Stimulated activated CD4-positive, alpha-beta T cell treated with anti-CD3 and anti-CD28 coated beads, Interleukin-1b, Interleukin-23, amount 100 ng/mL, for 48 hours (primary cell): ENCODE measurements around the gene CCDC91.

Source experiments
- DNase-seq: peaks from one replicate; pipeline ENCODE4 v3.0.0-alpha.2; 2020

Gene CCDC91, protein sequence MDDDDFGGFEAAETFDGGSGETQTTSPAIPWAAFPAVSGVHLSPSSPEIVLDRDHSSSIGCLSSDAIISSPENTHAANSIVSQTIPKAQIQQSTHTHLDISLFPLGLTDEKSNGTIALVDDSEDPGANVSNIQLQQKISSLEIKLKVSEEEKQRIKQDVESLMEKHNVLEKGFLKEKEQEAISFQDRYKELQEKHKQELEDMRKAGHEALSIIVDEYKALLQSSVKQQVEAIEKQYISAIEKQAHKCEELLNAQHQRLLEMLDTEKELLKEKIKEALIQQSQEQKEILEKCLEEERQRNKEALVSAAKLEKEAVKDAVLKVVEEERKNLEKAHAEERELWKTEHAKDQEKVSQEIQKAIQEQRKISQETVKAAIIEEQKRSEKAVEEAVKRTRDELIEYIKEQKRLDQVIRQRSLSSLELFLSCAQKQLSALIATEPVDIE

DNA sequence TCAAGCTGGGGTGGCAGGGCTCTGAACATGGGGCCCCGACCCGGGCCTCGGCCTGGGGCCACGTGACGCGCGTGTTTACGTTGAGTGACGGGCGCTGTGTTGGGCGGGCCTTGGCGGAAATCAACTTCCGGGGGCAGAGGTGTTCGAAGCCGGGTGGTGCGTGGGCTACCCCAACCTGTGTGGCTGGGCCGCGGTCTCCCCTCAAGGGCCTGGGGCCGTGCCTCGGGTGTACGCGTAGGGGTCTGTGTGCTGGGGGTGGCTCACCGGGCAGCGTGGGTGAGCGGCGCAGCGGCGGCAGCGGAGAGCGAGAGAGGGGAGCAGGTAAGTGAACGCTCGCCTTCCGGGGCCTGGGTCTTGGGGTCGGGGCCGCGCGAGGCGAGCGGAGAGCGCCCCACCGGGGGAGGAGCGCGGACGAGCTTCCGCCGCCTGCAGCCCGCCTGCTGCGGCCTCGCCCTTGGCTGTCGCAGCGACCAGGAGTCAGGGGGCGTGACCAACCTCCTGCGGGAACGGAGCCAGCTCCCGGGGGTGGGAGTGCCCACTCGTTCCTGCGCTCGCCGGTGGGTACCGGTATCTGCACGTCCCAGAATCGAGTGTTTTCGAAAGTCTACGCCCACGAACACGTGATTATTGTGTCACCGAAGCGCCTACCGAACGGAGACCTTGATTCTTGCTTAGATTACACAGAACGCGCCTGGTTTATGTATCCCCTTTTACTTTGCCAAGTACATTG is at the start of gene CCDC91:
CCDC91 (plus strand) TSS at position 136 of the 730 bp plus-strand sequence. CDS start 66,760 bp downstream, outside the sequence.
- DNase-seq: peak; percentile 87

DNA sequence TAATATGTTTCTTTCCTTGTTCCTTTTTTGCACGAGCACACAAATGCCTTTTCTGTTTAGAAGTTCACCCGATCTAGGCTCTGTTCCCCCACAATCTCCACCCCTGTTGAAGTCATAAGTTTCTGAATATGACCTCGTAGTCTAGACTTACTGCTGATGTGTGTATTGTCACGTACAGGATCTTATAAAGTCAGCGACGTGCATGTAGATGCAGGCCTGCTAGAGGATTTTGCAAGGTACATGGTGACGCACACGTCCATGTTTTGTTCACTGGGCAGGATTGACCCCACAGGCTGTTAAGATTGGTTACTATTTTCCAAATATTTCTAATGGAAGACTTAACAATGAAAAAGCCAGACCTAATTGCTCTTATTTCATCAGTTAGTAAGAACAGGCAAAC is 46.2 kb upstream of the CCDC91 start:
- no peak for DNase-seq

DNA sequence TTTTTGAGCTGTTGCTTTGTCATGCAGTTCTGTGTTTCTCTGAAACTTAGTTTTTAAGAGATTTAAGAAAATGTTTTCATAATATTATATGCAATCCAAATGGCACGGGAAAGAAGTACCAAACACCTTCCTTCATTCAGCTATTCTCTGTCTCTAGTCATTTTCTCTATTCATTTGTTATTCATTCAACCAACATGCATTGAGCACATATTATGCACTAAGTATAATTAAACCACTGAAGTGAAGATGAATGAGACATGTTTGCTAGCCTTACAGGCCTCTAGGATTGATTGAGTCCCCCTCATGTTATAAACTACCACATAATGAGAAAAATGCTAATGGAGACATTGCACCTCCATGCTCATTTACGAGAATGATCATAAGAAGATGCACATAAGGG is 45.7 kb upstream of the CCDC91 start:
- no peak for DNase-seq

DNA sequence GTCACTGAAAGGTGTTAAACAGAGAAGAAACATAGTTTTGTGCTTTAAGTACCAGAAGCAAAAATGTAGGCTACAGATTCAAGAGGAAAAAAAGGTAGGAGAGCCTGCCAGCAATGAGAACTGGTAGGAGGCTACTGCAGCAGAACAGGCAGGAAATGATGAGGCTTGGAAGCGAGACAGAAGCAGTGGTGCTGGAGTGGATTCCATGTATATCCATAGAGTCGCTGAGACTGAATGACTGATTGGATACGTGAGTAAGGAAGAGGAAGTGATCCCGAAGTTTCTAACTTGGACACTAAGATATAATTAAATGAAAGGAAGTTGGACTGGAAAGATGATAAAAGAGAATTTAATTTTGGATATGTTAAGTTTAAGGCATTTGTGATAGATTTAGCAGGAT is 45.0 kb upstream of the CCDC91 start:
- no peak for DNase-seq

DNA sequence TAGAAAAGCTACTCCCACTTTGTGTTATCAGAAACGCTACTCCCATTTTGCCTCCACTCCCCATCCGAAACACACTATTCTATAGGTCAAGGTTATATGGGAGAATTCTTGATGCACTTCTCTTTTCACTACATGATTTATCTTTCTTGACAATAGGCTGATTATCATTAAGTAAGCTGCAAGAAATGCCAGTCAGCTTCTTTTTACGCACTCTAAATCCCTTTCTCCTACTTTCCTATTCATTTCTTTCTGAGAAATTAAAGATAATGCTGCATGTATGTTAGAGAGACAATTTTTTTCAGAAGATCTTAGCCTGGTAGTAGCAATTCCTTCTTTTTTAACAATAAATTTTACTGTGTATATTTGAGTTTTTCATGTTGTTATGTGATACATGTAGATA is 41.0 kb upstream of the CCDC91 start:
- DNase-seq: no peak

DNA sequence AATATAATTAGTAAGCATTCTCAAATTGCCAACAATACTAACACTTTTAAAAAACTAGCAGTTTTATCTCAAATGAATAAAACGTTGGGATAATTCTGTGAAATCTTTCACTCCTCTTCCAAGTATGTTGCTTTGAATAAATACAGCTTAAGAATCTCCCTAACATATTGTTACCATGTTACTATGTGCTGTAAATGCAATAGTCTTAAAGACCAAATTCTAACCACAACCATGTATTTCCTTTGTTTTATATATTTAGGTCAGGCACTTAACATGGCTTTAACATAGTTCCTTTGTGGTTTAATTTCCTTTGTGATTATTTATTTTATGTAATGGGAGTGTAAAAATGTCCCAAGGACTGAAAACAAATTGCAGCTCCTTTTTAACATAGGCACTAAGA is 33.9 kb upstream of the CCDC91 start:
- no peak for DNase-seq

DNA sequence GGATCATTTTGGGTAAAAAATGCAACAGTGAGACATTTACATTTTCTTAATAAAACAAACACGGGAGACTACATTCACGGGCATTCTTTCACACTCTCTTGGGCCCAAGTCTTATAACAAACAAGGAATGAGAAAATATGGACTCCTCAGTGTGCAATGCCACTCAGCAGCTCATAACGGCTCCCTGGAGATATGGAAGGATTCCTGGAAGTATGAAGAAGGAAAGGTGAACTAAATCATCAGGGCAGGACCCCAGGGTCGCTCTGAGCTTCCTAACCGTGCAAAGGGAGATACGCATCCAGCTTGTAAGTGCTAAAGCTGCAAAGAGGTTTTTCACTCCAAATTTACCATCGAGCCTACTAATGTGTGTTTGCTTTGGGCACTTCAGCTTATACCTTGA is 33.5 kb upstream of the CCDC91 start:
- DNase-seq: no peak

DNA sequence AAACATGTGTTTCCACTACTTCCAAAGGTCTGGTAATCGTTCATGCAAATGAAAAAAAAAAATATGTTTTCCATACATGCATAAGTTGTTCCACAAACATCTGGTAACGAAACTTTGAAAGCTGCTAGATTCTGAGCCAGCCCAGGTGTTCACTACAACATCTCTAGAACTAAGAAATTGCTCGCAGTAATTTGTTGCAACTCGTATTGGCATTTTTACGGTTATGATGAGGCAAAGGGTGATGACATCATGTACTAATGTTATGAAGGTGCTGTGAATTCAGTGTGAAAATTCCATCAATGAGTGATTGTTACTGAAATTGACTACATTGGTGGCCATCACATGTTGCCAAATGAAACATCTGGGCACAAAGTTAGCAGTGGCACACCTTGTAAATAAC is 31.9 kb upstream of the CCDC91 start:
- DNase-seq: no peak

DNA sequence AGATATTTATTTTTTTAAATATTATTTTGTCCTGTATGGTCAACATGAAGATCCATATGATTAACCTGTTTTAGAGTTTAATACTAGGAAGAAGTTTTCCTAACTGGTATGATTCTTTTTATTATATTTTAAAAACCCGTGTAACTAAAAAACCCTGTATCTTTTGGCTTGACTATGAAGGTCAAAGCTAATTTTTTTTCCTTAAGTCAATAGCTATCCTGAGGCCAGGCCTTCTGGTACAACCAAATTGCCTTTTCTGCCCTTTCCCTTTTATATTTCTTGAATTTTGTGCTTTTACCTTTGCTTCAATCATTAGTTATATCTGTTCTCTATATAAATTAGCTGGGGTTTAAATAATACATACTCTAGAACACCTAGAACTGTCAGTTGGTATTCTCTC is 30.6 kb upstream of the CCDC91 start:
- DNase-seq: no peak

DNA sequence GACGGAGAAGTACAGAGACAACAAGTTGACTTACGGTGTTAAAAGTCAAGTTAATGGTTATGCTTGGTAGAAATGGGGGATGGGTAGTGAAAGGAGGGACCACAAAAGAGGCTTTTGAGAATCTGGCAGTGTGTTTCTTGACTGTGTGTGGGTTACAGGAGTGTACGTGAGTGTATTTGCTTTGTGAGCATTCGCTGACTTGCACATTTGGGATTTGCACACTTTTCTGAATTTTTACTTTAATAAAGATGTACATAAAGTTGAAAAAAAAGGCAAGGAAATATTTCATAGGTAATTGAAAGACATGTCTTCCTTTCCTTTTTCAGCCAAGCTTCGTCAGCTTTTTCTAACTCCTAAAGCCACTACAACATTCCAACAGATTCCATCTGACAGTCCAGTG is 28.6 kb upstream of the CCDC91 start:
- no peak for DNase-seq

DNA sequence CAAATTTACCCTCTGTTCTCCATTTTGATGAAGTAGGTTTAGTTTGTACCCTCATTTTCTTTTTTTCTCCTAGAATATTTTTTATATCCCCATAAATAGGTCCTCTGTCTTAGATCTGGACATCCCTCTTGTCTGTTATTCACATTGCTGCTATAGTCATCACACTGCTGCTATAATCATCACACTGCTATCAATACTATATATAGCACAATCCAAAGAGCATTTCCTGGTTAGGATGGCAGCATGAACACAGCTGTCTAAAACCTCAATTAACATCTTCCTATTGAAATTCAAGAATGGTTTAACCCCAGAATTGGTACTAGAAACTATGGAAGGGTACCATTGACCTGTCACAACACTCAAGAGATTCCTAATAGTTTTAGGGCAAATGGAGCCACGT is 27.6 kb upstream of the CCDC91 start:
- DNase-seq: no peak

DNA sequence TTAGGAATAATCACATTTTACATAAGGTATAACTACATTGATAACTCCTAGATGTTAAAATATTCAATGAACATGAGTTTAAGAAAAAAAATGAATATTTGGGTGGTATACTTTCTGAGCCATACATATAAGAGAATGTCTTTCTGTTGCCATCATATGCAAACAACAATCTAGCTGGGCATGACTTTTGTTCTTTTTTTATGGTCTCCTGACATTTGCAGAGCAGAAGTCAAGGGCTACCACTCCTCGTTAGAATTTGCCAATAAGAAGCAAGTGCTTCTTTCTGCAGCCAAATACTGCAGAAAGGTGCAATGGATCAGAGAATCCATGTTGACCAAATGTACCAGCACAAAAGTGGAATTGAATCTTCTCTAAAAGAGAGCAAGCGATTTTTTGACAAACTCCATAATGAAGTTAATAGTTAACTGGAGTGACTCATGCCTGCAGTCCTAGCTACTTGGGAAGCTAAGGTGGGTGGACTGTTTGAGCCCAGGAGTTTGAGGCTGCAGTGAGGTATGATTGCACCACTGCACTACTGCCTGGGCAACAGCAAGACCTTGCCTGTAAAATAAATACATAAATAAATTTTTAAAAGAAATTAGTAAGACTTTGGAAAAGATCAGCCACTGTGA is 25.5 kb upstream of the CCDC91 start:
- no peak for DNase-seq

DNA sequence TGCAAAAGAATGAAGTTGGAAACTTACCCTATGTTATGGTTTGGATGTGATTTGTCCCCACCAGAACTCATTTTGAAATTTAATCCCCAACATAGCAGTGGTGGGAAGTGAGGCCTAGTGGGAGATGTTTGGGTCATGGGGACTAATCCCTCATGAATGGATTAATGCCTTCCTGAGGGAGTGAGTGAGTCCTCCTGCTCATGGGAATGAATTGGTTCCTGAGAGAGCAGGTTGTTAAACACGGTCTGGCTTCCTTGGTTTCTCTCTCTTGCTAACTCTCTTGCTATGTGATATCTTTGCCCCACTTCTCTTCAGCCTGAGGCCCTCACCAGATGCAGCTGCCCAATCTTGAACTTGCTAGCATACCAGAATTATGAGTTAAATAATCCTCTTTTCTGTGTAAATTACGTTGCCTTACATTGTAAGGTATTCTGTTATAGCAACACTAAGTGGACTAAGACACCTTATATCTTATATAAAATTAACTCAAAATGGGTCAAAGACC is 22.2 kb upstream of the CCDC91 start:
- no peak for DNase-seq

DNA sequence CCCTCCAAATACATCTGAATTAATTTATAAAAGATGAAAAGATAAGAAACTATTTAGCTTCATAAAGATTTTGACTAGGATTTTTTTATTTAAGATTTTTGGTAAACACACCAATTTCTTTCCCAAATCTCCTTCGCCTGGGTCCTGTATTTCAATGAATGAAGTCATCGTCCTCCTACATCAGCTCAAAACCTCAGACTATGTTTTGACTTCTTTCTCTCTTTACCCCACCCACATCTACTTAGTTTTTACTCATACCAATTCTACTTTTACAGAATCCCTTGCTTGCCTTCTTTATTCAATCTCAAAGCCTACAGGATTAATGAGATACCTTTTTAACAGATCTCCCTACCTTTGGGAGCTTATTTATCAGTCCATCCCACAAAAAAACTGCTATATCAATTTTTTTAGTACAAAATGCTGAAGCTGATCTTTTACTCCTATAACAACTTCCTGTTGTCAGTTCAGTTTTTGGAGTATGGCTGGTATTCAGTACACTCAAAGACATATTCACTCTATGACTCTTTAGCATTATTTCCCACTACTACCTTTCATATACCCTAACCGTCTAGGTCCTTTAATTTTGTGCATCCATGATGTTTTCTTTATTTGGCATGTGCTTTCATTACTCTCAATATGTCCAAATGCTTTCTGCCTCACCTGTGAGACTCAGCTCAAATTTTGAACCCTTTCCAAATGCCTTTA is 18.7 kb upstream of the CCDC91 start:
- DNase-seq: no peak

DNA sequence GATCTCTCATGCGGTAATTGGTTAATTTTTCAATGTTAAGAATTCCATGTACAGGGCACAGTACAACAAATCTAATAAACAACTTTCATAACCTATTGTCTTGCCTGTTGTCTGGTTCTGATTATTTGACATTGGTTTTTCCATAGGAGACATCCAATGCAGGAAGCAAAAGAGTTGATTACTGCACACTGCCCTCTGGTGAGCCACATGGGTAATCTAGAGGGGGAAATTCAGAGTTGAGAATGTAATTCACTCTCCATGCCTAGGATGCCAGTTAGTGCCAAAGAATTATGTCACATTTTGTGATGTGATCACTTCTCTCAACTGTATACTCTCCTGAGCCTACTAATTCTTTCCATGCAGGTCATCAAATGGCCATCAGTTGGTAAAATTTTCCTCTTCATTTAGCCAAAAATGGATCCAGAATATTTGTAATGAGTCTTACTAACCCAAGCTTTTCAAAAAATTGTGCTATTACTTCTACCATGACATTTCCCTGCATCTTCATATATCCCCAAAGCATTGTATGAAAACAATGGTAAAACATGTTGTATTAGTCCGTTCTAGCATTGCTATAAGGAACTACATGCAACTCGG is 17.7 kb upstream of the CCDC91 start:
- DNase-seq: no peak

DNA sequence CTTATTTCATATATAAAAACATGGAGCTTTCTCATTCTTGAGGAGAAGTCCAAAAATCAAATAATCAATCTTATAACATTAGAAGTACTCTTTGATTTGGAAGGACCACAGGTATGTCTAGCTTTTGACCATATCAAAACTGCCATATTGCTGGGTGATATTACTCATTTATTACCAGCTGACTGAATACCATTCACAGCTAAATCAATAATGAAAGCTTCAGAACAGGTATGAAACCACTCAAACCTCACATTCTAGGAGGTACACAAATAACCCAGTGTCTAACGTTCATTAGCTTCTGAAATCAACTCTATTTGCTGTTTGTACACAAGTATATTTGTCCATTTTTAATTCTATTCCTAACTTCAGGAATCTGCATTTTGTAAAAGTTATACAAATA is 16.8 kb upstream of the CCDC91 start:
- DNase-seq: no peak

DNA sequence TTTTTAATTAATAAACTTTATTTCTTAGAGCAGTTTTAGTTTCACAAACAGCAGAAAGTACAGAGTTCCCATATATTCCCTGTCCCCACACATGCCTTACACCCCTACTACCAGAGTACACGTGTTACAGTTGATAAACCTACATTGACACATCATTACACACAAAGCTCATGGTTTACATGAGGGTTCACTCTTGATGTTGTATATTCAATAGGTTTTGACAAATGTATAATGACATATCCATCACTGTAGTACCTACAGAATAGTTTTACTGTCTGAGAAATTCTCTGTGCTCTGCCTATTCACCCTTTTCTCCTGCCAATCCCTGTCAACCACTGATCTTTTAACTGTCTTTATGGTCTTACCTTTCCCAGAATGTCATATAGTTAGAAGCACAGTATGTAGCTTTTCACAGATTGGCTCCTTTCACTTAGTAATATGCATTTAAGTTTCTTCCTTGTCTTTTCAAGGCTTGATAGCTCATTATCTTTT is 15.1 kb upstream of the CCDC91 start:
- DNase-seq: no peak

DNA sequence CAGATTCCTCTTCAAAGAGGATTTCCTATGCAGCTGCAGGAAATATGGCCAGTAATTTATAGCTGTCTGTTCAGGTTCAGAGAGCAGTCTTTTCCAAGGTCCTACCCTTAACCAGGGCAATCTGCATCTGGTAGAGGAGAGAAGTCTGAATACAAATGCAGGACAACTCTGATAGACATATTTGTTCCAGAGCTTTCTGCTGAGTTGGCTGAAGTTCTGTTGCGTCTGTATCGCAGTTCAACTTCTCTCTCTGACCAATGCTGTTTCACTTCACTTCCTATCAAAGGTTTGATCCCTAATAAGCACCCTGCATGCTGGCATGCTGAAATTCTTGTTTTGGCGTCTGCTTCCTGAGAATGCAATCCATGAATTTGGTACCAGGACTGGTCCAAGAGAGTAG is 14.0 kb upstream of the CCDC91 start:
- DNase-seq: no peak

DNA sequence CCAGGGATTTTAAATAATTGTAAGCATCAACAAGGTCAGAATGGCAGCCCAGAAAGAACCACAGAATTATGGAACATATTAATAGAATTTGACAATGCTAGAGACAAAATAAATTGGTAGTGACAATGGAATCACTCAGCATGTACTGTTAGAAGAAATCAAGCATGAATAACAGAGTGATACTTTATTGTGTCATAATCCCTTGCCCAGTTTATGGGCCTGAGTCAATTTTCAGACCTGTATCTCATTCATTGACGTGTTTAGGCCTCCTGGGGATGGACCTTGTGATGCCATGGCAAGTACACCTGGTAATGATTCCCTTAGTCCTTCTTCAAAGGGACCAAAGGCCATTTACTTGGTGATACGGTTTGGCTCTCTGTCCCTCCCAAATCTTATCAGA is 12.8 kb upstream of the CCDC91 start:
- DNase-seq: no peak

DNA sequence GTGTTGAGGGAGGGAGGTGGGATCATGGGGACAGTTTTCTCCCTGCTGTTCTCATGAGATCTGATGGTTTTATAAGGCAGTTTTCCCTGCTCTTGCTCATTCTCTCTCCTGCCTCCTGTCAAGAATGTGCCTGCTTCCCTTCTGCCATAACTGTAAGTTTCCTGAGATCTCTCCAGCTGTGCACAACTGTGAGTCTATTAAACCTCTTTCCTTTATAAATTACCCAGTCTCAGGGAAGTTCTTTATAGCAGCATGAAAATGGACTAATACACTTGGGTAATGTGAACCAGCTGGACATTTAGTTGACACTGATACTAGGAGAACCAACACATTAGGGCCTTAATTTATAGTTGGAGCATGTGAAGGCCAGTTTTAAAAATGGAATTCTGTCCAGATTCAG is 12.4 kb upstream of the CCDC91 start:
- DNase-seq: no peak

DNA sequence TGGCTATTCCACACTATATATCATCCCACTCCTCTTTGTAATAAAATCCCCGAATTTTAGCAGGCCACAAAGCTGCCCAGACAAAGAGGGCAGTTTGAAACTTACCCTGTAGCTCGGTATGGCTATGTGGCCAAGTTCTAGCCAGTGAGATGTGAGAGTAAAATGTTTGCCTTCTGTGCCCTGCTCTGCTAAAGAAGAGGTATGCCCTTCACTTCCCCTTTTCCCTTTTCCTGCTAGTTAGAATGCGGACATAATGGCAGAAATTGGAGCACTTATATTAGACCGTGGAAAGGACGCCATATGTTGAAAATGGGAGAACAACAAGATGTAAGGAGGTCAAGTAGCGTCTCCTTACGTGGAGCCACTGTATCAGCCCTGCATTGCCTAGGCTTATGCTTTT is 11.5 kb upstream of the CCDC91 start:
- no peak for DNase-seq

DNA sequence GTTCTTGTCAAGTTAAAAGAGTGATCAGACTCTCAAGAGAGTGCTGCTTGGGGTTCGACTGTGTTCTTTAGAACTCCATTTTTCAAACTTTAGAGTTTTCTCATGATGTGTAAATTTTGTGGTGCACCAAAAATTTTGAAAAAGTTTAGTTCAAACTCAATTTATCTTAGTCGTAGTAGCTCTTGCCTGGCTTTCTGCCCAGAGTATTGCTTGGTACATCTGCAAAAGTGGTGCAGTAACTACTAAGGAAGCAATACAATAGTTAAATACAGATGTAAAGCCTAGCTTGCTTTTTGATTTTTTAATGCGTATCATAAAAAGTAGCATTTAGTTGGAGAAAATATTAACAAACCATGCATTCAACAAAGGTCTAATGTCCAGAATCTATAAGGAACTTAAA is 9.5 kb upstream of the CCDC91 start:
- DNase-seq: no peak

DNA sequence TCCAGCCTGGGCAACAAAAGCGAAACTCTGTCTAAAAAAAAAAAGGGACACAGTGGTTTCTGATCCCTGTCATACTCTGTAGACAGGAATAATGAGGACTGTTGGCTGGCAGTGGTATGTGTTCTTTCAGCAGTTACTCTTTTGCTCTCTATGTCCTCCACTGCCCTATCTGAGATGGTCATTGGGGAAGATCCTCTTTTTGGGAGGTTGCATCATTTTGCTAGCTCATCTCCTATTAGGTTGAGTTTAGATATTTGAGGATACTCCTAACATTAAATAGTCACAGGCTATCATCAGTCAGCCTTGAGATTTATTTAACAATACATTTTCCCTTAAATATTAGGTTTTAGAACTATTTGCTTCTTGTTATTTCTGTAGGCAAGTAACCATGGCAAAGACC is 5.9 kb upstream of the CCDC91 start:
- DNase-seq: no peak
